Measurements from ENCODE around the gene RAB26. TPM values are rescaled to one million over a fixed set of nuclear protein-coding genes. Genes with fewer than 3 reads are reported as not detected.

The RAB26 gene
- total and polyA plus RNA-seq, 2 experiments from 2014 or later = 4.1 to 8.7 TPM

DNA sequence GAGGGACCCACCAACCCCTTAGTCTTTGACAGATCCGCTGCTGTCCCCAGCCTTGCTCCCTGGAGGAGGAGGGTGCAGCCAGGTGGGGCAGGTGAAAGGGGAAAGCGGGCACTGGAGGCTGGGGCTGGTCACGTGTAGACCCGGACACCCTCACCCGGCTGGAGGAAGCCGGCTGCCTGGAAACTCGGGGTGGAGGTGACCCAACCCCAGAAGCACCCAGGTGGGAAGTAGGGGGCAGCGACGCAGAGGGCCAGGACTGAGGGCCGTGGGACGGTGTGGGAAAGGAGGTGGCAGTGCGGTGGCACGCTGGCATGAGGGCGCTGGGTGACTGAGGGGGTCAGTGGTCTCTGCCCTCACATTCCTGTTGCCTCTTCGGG, 9.8 kb downstream of the RAB26 start:
- peaks cover 17% of the 10 kb centered on the region; the same call in 1 of the 2 replicates for H3K36me3 ChIP-seq (ENCODE audit: insufficient read depth)
- H3K27ac Mint-ChIP-seq = no peak overlapping the region
- no peak overlapping the region for H2AFZ ChIP-seq
- H3K4me1 Mint-ChIP-seq = peaks cover 31% of the 10 kb centered on the region
- no peak overlapping the region for H3K4me3 ChIP-seq
- peak overlapping the region; percentile 93; the same call in 1 of the 3 replicates for H3K4me3 Mint-ChIP-seq
- 0 out of 2 replicates have a peak overlapping the region, but pooled peaks have one; percentile 26 for H3K27ac ChIP-seq (ENCODE audit: low read depth)
- peaks cover 87% of the 10 kb centered on the region for H3K79me2 ChIP-seq (replicated peaks; ENCODE audit: insufficient read depth)
- H4K20me1 ChIP-seq (replicated peaks; ENCODE audit: insufficient read depth) = peaks cover 20% of the 10 kb centered on the region
- ATAC-seq (no peak), DNase-seq (ENCODE audit: low spot score) (no peak)
- peaks cover 19% of the 10 kb centered on the region for H3F3A ChIP-seq (replicated peaks; ENCODE audit: low read depth)
- peaks cover 15% of the 10 kb centered on the region; the same call in 1 of the 2 replicates for H3K4me1 ChIP-seq (ENCODE audit: insufficient read depth)
- peaks cover 18% of the 10 kb centered on the region for H3K9me3 Mint-ChIP-seq
- peaks cover 35% of the 10 kb centered on the region for H3K27me3 Mint-ChIP-seq (ENCODE audit: insufficient read depth, low read depth, poor library complexity)
- H3K9me2 ChIP-seq (ENCODE audit: insufficient read depth) = no peaks in the 10 kb centered on the region
- no peak overlapping the region for H3K4me2 ChIP-seq
- H3K36me3 Mint-ChIP-seq (ENCODE audit: low read depth) = peaks cover 31% of the 10 kb centered on the region
- TF ChIP-seq ZNF331 (CRISPR knock-in tag; IDR thresholded peaks at IDR 0.05; ENCODE audit: low read depth) (no peak), CREB1 (CRISPR knock-in tag; IDR thresholded peaks at IDR 0.05; ENCODE audit: low read depth) (no peak), NANOG (IDR thresholded peaks at IDR 0.05; ENCODE audit: borderline replicate concordance) (no peak), ZNF114 (CRISPR knock-in tag; IDR thresholded peaks at IDR 0.05) (no peak), EZH2phosphoT487 (IDR thresholded peaks at IDR 0.05; ENCODE audit: unreplicated experiment) (no peak), ETS1 (IDR thresholded peaks at IDR 0.05) (no peak)
- no peaks in the 10 kb centered on the region for H3K27me3 ChIP-seq (ENCODE audit: insufficient read depth)

DNA sequence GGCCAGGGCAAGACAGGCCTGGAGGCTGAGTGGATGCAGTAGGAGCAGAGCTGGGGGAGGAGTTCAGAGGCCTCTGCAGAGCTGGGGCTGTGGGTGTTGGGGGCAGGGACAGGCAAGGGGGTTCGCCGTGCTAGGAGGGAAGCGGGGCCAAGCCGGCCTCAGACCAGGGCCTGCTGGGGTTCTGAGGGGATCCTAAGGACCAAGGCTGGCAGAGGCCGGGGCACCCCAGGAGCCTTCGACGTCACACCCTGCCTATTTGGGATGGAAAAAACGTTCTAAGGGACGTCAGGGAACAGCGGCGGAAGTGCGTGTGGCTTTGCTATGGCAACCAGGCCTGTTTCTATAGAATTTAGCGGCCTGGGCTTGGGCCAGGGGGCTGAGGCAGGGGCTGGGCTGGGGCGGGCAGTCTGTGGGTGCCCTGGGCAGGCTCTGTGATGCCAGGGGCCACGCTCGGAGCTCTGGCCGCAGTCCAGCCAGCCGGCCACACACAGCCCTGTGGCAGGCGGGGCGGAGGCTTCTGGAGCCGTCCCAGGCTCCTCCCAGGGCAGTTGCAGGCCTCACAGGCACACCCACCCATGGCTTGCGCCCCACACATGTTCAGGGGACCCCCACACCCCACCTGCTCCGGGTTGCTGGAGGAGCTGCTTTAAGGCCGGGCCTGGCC, 10.9 kb downstream of the RAB26 start:
- H3K4me3 Mint-ChIP-seq = peak overlapping the region; percentile 21; the same call in 1 of the 3 replicates
- H3K27ac Mint-ChIP-seq = peak overlapping the region; percentile 86
- H3K9me3 Mint-ChIP-seq = peaks cover 11% of the 10 kb centered on the region
- H3K4me1 Mint-ChIP-seq = peaks cover 28% of the 10 kb centered on the region
- Histone ChIP-seq H2AFZ (no peak overlapping the region), H3K9me2 (ENCODE audit: insufficient read depth) (no peaks in the 10 kb centered on the region), H4K20me1 (replicated peaks; ENCODE audit: insufficient read depth) (peaks cover 9% of the 10 kb centered on the region), H3K4me3 (0 out of 2 replicates have a peak overlapping the region, but pooled peaks have one; percentile 10), H3K36me3 (ENCODE audit: insufficient read depth) (peaks cover 6% of the 10 kb centered on the region; the same call in 1 of the 2 replicates), H3K27me3 (ENCODE audit: insufficient read depth) (no peaks in the 10 kb centered on the region), H3K79me2 (replicated peaks; ENCODE audit: insufficient read depth) (peaks cover 80% of the 10 kb centered on the region), H3K4me2 (no peak overlapping the region), H3K27ac (ENCODE audit: low read depth) (0 out of 2 replicates have a peak overlapping the region, but pooled peaks have one; percentile 26), H3K4me1 (ENCODE audit: insufficient read depth) (peaks cover 15% of the 10 kb centered on the region; the same call in 1 of the 2 replicates), H3F3A (replicated peaks; ENCODE audit: low read depth) (peaks cover 17% of the 10 kb centered on the region)
- peaks cover 30% of the 10 kb centered on the region for H3K27me3 Mint-ChIP-seq (ENCODE audit: insufficient read depth, low read depth, poor library complexity)
- DNase-seq (ENCODE audit: low spot score) (no peak), ATAC-seq (no peak)
- TF ChIP-seq STAT1 (IDR thresholded peaks at IDR 0.05; ENCODE audit: unreplicated experiment) (no peak), POLR2AphosphoS5 (IDR thresholded peaks at IDR 0.05; ENCODE audit: low read depth) (no peak)
- H3K36me3 Mint-ChIP-seq (ENCODE audit: low read depth) = peaks cover 30% of the 10 kb centered on the region

All from GM23338 (cell line).